ENCODE data around the gene CGB7. TPM values are rescaled to one million over a fixed set of nuclear protein-coding genes. Genes with fewer than 3 reads are reported as not detected.

Gene CGB7
- total RNA-seq, 2 donors from 2014 or later, result 2.0 to 2.1 TPM

- 48% methylated on average over 23 of the region's 23 CpGs for WGBS
- TF ChIP-seq POLR2A (IDR thresholded peaks at IDR 0.05) (no peak), POLR2AphosphoS5 (IDR thresholded peaks at IDR 0.05) (no peak), CTCF (IDR thresholded peaks at IDR 0.05) (no peak)
- Histone ChIP-seq H3K27me3 (replicated peaks; ENCODE audit: insufficient read depth) (peaks cover 4% of the 10 kb centered on the region), H3K4me3 (no peak overlapping the region), H3K27ac (no peak overlapping the region), H3K36me3 (no peaks in the 10 kb centered on the region), H3K9me3 (no peaks in the 10 kb centered on the region), H3K4me1 (replicated peaks) (no peaks in the 10 kb centered on the region)
- DNase-seq (ENCODE audit: low spot score), result no peak
- intact Hi-C loops (cut with DNase I), result no loop called here
Observed at GRCh38 chr19:49073514-49074378, 16.2 kb upstream of the CGB7 start.

GRCh38 chr19:49071860-49072547, 14.5 kb upstream of the CGB7 start:
- no peaks in the 10 kb centered on the region for H3K9me3 ChIP-seq
- intact Hi-C loops (cut with DNase I), result no loop called here
- no peaks in the 10 kb centered on the region for H3K36me3 ChIP-seq
- TF ChIP-seq POLR2A (IDR thresholded peaks at IDR 0.05) (no peak), POLR2AphosphoS5 (IDR thresholded peaks at IDR 0.05) (no peak), CTCF (IDR thresholded peaks at IDR 0.05) (no peak)
- no peaks in the 10 kb centered on the region for H3K4me1 ChIP-seq (replicated peaks)
- H3K27ac ChIP-seq, result no peak overlapping the region
- H3K4me3 ChIP-seq, result no peak overlapping the region
- no peak for DNase-seq (ENCODE audit: low spot score)
- H3K27me3 ChIP-seq (replicated peaks; ENCODE audit: insufficient read depth), result peaks cover 4% of the 10 kb centered on the region
- WGBS, result 4% methylated on average over 93 of the region's 93 CpGs

- Histone ChIP-seq H3K27ac (no peak overlapping the region), H3K36me3 (no peaks in the 10 kb centered on the region), H3K27me3 (replicated peaks; ENCODE audit: insufficient read depth) (peaks cover 4% of the 10 kb centered on the region), H3K9me3 (no peaks in the 10 kb centered on the region), H3K4me3 (no peak overlapping the region), H3K4me1 (replicated peaks) (no peaks in the 10 kb centered on the region)
- no peak for DNase-seq (ENCODE audit: low spot score)
- WGBS, result 97% methylated on average over 21 of the region's 21 CpGs
- intact Hi-C loops (cut with DNase I), result no loop called here
- TF ChIP-seq POLR2AphosphoS5 (IDR thresholded peaks at IDR 0.05) (no peak), POLR2A (IDR thresholded peaks at IDR 0.05) (no peak), CTCF (IDR thresholded peaks at IDR 0.05) (no peak)
Observed at GRCh38 chr19:49070416-49070815, 12.9 kb upstream of the CGB7 start.

GRCh38 chr19:49069026-49069425, 11.5 kb upstream of the CGB7 start:
- Histone ChIP-seq H3K4me1 (replicated peaks) (no peaks in the 10 kb centered on the region), H3K4me3 (no peak overlapping the region), H3K27ac (no peak overlapping the region), H3K27me3 (replicated peaks; ENCODE audit: insufficient read depth) (peaks cover 4% of the 10 kb centered on the region), H3K9me3 (no peaks in the 10 kb centered on the region), H3K36me3 (no peaks in the 10 kb centered on the region)
- 96% methylated on average over 9 of the region's 9 CpGs for WGBS
- intact Hi-C loops (cut with DNase I), result no loop called here
- no peak for DNase-seq (ENCODE audit: low spot score)
- TF ChIP-seq POLR2AphosphoS5 (IDR thresholded peaks at IDR 0.05) (no peak), CTCF (IDR thresholded peaks at IDR 0.05) (no peak), POLR2A (IDR thresholded peaks at IDR 0.05) (no peak)

Measured in prostate gland (tissue), 2 donors.